ACC112 (cell line): ENCODE measurements around the gene GPR37.

Experiments used
- H2AFZ ChIP-seq: fragments of 200-600 bp; sonication (generic); one replicate; pipeline ENCODE4 v1.6.0; 2017; ENCODE audit warnings: antibody characterized with exemption, low read length; ENCODE audit not compliant: unreplicated experiment
- H3K27ac ChIP-seq: fragments of 200-600 bp; sonication (generic); 2 replicates; pipeline ENCODE4 v1.5.1; 2014; ENCODE audit warnings: low read depth, mild to moderate bottlenecking, antibody characterized with exemption, low read length, moderate library complexity
- H3K27me3 ChIP-seq: fragments of 200-600 bp; sonication (generic); 2 replicates; pipeline ENCODE4 v1.6.1; 2014; ENCODE audit warnings: mild to moderate bottlenecking, antibody characterized with exemption, low read length, moderate library complexity, mixed read lengths; ENCODE audit not compliant: insufficient read depth
- H3K36me3 ChIP-seq: fragments of 200-600 bp; sonication (generic); 2 replicates; pipeline ENCODE4 v1.6.1; 2016; ENCODE audit warnings: mild to moderate bottlenecking, antibody characterized with exemption, low read length, moderate library complexity, mixed read lengths; ENCODE audit not compliant: insufficient read depth
- H3K4me1 ChIP-seq: fragments of 200-600 bp; sonication (generic); one replicate; pipeline ENCODE4 v1.6.1; 2016; ENCODE audit warnings: low read length, mixed read lengths; ENCODE audit not compliant: insufficient read depth, unreplicated experiment, control insufficient read depth
- H3K4me3 ChIP-seq: fragments of 200-600 bp; sonication (generic); 2 replicates; pipeline ENCODE4 v1.5.1; 2014; ENCODE audit warnings: mild to moderate bottlenecking, low read depth, low read length
- H3K79me2 ChIP-seq: fragments of 200-600 bp; sonication (generic); one replicate; pipeline ENCODE4 v1.6.0; 2016; ENCODE audit warnings: low read length; ENCODE audit not compliant: control insufficient read depth, unreplicated experiment, insufficient read depth

GPR37 gene

DNA sequence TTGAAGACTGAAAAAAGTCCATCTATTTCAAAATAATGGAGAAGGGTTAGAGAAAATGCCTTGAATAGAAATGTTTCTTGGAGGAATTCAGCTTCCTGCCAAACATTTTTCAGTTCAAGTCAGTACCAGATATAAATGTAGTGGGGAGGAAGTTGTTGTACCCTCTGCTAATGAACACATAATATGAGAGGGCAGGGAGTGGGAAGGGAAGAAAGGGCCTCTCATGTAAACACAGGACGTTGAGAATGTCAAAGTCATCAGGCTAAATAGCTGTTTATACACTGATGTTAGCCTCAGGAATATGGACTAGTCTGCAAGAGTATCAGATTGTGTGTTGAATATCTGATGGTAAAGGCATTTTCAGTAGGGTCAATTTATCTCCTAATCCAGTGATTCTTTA, 37.0 kb downstream of the GPR37 start:
- no peak overlapping the region for H3K27ac ChIP-seq
- H3K27me3 ChIP-seq: no peaks in the 10 kb centered on the region
- H3K36me3 ChIP-seq: no peaks in the 10 kb centered on the region
- no peaks in the 10 kb centered on the region for H3K79me2 ChIP-seq
- no peaks in the 10 kb centered on the region for H3K4me1 ChIP-seq
- H2AFZ ChIP-seq: no peak overlapping the region
- no peak overlapping the region for H3K4me3 ChIP-seq

- Histone ChIP-seq H3K4me3 (no peak overlapping the region), H3K4me1 (no peaks in the 10 kb centered on the region), H3K27me3 (no peaks in the 10 kb centered on the region), H3K79me2 (no peaks in the 10 kb centered on the region), H3K36me3 (no peaks in the 10 kb centered on the region), H3K27ac (no peak overlapping the region), H2AFZ (no peak overlapping the region)
Measured at GRCh38 chr7:124724507-124725192, 40.9 kb downstream of the GPR37 start.

GRCh38 chr7:124724079-124724478, 41.5 kb downstream of the GPR37 start:
- H3K79me2 ChIP-seq: no peaks in the 10 kb centered on the region
- H2AFZ ChIP-seq: no peak overlapping the region
- no peaks in the 10 kb centered on the region for H3K27me3 ChIP-seq
- no peak overlapping the region for H3K27ac ChIP-seq
- no peaks in the 10 kb centered on the region for H3K4me1 ChIP-seq
- no peaks in the 10 kb centered on the region for H3K36me3 ChIP-seq
- no peak overlapping the region for H3K4me3 ChIP-seq

DNA sequence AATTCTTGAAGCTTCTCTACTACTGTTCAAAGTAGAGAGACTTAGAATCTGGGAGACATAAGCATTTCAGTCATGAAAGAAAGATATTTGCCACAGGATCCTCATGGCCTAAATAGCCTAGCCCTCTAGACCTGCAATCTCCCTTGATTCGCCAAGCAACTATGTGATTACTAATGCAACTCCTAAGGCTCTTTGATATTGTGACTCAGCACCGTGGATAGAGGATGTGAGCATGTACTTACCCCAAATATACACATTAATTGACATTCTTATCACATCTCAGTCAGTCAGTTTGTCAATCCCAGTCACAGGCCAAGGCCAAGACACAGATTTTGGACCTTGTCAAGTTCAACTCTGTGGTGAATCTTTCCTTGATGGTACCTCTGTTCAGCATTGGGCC, 42.6 kb downstream of the GPR37 start:
- no peak overlapping the region for H2AFZ ChIP-seq
- H3K36me3 ChIP-seq: no peaks in the 10 kb centered on the region
- H3K27ac ChIP-seq: no peak overlapping the region
- H3K27me3 ChIP-seq: no peaks in the 10 kb centered on the region
- H3K4me3 ChIP-seq: no peak overlapping the region
- no peaks in the 10 kb centered on the region for H3K79me2 ChIP-seq
- no peaks in the 10 kb centered on the region for H3K4me1 ChIP-seq

DNA sequence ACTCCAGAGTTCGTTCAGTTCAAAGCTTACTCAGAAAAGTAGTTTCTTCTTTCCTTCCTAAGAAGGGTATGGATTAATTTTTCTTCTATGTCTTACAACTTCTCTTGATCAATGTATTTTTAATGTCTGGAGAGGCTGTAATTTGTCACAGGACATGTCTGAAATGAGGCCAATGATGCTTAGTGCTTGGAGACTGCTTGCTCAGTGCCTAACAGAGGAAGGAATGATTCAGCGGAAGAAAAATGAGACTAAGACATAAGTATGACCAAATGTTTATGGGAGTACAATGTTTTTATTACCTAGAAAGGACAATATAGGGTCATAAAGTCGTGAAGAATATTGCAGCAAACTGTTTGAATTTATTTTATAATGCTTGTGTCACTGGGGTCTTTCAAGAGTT, 43.3 kb downstream of the GPR37 start:
- Histone ChIP-seq H3K4me1 (no peaks in the 10 kb centered on the region), H3K27ac (no peak overlapping the region)

GRCh38 chr7:124720195-124720594, 45.4 kb downstream of the GPR37 start:
- Histone ChIP-seq H3K27ac (no peak overlapping the region), H3K36me3 (no peaks in the 10 kb centered on the region), H2AFZ (no peak overlapping the region), H3K4me3 (no peak overlapping the region), H3K27me3 (no peaks in the 10 kb centered on the region), H3K4me1 (no peaks in the 10 kb centered on the region), H3K79me2 (no peaks in the 10 kb centered on the region)

More for the DNA sequence above, 43.3 kb downstream of the GPR37 start:
- Histone ChIP-seq H3K4me3 (no peak overlapping the region), H2AFZ (no peak overlapping the region), H3K27me3 (no peaks in the 10 kb centered on the region), H3K36me3 (no peaks in the 10 kb centered on the region), H3K79me2 (no peaks in the 10 kb centered on the region)

DNA sequence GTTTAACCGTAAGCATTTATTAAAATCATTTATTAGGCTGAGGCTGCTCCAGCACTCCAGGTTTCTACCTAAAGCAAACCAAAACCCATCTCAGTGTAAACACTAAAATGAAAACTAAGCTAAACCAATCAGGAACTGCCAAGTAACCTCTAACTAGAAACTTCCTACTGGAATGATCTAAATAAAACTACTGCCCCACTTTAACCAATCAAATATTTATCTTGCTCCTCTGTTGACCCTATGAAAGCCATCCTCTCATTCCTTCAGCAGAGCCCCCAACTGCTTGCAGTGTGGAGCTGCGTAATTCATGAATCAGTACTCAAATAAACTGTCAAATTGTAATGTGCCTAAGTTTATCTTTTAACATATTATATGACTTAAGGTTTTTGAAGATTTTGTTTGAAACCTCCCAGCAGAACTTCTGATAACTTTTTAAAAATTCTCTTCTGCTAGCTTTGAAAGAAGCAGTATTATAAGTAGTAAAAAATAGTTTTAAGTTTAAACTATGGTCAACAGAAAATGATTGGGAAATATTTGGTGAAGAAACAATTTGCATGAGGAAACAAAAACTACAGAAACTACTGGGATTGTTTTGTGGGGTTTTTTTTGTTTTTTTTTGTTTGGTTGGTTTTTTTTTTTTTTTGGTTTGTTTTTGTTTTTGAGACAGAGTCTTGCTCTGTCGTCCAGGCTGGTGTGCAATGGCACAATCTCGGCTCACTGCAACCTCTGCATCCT, 47.4 kb downstream of the GPR37 start:
- H3K4me1 ChIP-seq: no peaks in the 10 kb centered on the region
- H2AFZ ChIP-seq: no peak overlapping the region
- no peak overlapping the region for H3K27ac ChIP-seq
- H3K79me2 ChIP-seq: no peaks in the 10 kb centered on the region
- no peaks in the 10 kb centered on the region for H3K27me3 ChIP-seq
- H3K36me3 ChIP-seq: no peaks in the 10 kb centered on the region
- H3K4me3 ChIP-seq: no peak overlapping the region

DNA sequence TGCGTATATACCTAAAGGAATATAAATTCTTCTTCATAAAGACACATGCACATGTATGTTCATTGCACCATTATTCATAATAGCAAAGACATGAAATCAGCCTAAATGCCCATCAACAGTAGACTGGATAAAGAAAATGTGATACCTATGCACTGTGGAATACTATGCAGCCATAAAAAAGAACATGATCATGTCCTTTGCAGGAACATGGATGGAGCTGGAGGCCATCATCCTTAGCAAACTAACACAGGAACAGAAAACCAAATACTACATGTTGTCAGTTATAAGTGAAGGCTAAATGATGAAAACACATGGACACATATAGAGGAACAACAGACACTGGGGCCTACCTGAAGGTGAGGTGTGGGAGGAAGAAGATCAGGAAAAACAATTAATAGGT, 48.7 kb downstream of the GPR37 start:
- no peaks in the 10 kb centered on the region for H3K4me1 ChIP-seq
- H3K4me3 ChIP-seq: no peak overlapping the region
- no peaks in the 10 kb centered on the region for H3K36me3 ChIP-seq
- no peak overlapping the region for H2AFZ ChIP-seq
- no peak overlapping the region for H3K27ac ChIP-seq
- H3K79me2 ChIP-seq: no peaks in the 10 kb centered on the region
- H3K27me3 ChIP-seq: no peaks in the 10 kb centered on the region

DNA sequence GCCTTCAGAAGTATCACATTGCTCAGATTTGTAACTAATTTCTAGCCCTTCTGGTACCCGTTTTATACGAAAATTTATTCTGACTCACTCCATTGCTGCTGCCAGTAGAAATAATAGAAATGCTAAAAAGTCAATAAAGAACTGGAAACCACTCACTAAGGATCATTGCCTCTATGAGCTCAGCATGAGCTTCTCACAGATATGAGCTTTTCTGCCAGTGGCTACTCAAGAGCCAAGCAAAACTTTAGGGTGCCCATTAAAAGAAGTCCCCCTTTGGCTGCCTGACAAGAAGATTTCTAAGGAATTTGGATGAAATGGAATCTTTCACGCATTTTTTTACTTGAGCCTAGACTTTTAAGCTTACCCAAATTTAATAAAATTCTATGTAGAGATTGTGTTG, 52.5 kb downstream of the GPR37 start:
- H2AFZ ChIP-seq: no peak overlapping the region
- no peaks in the 10 kb centered on the region for H3K36me3 ChIP-seq

DNA sequence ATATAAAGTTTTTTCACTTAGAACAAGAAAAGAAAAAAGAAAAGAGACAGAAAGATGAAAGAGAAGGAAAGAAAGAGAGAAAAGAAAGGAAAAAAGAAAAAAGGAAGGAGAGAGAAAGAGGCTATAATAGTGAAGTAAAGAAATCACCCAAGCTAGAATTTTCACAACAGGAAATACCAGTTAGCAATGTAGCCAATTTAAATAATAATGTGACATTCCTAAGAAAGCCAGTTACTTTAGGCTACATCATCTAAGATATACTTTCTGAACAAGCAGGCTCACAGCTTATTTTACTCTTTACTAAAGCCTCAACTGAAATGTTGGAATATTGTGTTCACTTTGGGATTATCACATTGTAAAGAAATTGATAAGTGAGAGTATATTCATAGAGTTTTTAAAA, 53.6 kb downstream of the GPR37 start:
- H3K4me1 ChIP-seq: no peaks in the 10 kb centered on the region
- no peaks in the 10 kb centered on the region for H3K36me3 ChIP-seq
- H3K27me3 ChIP-seq: no peaks in the 10 kb centered on the region
- no peak overlapping the region for H2AFZ ChIP-seq
- H3K4me3 ChIP-seq: no peak overlapping the region
- H3K27ac ChIP-seq: no peak overlapping the region
- H3K79me2 ChIP-seq: no peaks in the 10 kb centered on the region

More for the DNA sequence above, 52.5 kb downstream of the GPR37 start:
- H3K4me3 ChIP-seq: no peak overlapping the region
- H3K4me1 ChIP-seq: no peaks in the 10 kb centered on the region
- no peaks in the 10 kb centered on the region for H3K79me2 ChIP-seq
- H3K27ac ChIP-seq: no peak overlapping the region
- no peaks in the 10 kb centered on the region for H3K27me3 ChIP-seq

- no peak overlapping the region for H2AFZ ChIP-seq
- no peaks in the 10 kb centered on the region for H3K27me3 ChIP-seq
- H3K4me3 ChIP-seq: no peak overlapping the region
- H3K4me1 ChIP-seq: no peaks in the 10 kb centered on the region
- no peak overlapping the region for H3K27ac ChIP-seq
- H3K79me2 ChIP-seq: no peaks in the 10 kb centered on the region
- no peaks in the 10 kb centered on the region for H3K36me3 ChIP-seq
Measured at GRCh38 chr7:124702385-124702784, 63.2 kb downstream of the GPR37 start.
